GM19351 (cell line): Measurements from ENCODE around the gene SEPTIN3.

Experiments
- ATAC-seq: cut with Tn5 transposase; IDR thresholded peaks from one replicate; pipeline ENCODE4 v1.9.1; 2021; ENCODE audit warnings: mild to moderate bottlenecking, moderate library complexity; ENCODE audit not compliant: unreplicated experiment

The SEPTIN3 gene

GRCh38 chr22:42013385-42013784, 44.1 kb downstream of the SEPTIN3 start:
- no peak for ATAC-seq

- ATAC-seq = no peak
Measured at GRCh38 chr22:42016111-42016510, 46.9 kb downstream of the SEPTIN3 start.

- ATAC-seq = no peak
Measured at GRCh38 chr22:42018224-42018623, 49.0 kb downstream of the SEPTIN3 start.
